GM06990 (cell line): Measurements from ENCODE around the gene SSBP3.

ENCODE experiments used
- DNase-seq: peaks from one replicate; pipeline ENCODE4 v3.0.0-alpha.2; 2011; ENCODE audit not compliant: insufficient read length; ENCODE audit errors: extremely low read depth
- H3K27me3 ChIP-seq: replicated peaks from 2 replicates; pipeline ENCODE4 v1.6.0; 2011; ENCODE audit warnings: low read length; ENCODE audit not compliant: control insufficient read depth, insufficient read depth
- H3K36me3 ChIP-seq: 2 replicates; pipeline ENCODE4 v1.5.1; 2011; ENCODE audit warnings: low read length; ENCODE audit not compliant: control insufficient read depth, insufficient read depth
- H3K4me3 ChIP-seq: replicated peaks from 2 replicates; pipeline ENCODE4 v1.5.1; 2011; ENCODE audit warnings: low read depth, mild to moderate bottlenecking, control low read depth, low read length
- TF ChIP-seq, protein P1 (sequence below): IDR thresholded peaks from 2 replicates; pipeline ENCODE4 v1.5.1; 2011; ENCODE audit warnings: low read length, control low read depth, mild to moderate bottlenecking, inconsistent platforms; ENCODE audit not compliant: insufficient read depth, poor library complexity, severe bottlenecking

The SSBP3 gene

DNA sequence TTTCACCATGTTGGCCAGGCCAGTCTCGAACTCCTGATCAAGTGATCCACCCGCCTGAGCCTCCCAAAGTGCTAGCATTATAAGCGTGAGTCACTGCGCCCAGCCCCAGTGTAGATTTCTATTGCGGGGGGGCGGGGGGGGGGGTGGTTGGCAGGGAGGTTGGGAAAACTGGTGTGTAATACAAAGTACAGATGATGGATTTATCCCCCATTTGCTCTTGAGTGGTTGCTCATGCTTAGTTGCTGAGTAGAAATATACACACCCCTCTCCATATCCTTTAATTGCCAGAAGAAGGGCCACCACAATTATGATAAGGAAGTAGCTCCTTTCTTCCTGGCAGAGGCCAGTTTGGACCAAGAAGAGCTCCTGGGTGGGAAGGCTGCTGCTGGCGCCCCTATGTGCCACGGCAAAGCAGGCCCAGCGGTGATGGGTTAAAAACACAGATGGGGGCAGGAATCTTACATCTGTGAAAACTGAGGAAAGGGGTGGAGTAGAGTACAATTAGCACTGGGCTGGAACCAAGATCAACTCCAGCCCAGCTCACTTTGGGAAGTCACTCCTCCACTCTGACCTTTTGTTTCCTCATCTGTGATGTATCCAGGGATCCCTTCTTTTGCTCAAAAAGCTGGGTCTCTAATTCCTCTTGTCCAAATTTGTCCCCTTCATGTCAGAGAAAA lies 151.0 kb downstream of the SSBP3 start:
- Histone ChIP-seq H3K4me3 (no peak overlapping the region), H3K36me3 (peaks cover 2% of the 10 kb centered on the region), H3K27me3 (no peaks in the 10 kb centered on the region)
- DNase-seq = no peak
- TF ChIP-seq, protein P1, sequence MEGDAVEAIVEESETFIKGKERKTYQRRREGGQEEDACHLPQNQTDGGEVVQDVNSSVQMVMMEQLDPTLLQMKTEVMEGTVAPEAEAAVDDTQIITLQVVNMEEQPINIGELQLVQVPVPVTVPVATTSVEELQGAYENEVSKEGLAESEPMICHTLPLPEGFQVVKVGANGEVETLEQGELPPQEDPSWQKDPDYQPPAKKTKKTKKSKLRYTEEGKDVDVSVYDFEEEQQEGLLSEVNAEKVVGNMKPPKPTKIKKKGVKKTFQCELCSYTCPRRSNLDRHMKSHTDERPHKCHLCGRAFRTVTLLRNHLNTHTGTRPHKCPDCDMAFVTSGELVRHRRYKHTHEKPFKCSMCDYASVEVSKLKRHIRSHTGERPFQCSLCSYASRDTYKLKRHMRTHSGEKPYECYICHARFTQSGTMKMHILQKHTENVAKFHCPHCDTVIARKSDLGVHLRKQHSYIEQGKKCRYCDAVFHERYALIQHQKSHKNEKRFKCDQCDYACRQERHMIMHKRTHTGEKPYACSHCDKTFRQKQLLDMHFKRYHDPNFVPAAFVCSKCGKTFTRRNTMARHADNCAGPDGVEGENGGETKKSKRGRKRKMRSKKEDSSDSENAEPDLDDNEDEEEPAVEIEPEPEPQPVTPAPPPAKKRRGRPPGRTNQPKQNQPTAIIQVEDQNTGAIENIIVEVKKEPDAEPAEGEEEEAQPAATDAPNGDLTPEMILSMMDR = no peak

DNA sequence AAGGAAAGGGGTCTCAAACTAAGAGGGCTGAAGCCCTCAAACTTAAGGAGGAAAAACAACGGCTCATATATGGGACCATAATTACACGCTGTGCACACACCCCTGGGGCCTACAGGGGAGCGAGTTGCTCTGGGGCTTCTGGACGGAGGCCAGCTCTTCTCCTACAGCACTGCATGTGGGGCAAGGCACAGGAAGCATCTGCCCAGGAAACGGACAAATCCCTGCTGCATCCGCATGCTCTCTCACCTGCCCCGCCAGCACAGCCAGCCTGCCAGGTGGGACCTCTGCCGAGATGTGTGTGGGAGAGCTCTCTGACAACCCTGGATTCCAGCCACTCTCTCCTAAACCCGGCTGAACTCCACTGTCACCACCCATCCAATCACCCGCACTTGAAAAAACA lies 152.1 kb downstream of the SSBP3 start:
- no peaks in the 10 kb centered on the region for H3K27me3 ChIP-seq
- H3K4me3 ChIP-seq = no peak overlapping the region
- peaks cover 2% of the 10 kb centered on the region for H3K36me3 ChIP-seq
- TF ChIP-seq, protein P1 = no peak
- DNase-seq = no peak

DNA sequence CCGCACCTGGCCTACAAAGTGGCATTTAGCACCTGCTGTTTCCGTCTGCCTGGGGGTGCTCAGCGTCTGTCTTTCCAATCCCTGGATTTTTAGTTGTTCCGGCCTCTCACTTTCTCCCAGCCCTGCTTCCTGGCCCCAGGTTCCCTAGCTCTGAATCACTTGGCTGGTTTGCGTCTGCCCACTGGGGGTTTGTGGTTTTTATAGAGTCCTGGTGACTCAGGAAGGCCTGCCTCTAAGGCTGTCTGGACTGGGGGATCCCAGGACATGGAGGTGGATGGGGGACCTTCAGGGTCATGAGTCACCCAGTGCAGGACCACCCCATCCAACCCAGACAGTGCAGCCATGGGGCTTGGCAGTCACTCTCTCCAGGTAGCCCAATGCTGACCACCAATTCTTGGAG lies 152.7 kb downstream of the SSBP3 start:
- Histone ChIP-seq H3K27me3 (no peaks in the 10 kb centered on the region), H3K36me3 (peaks cover 2% of the 10 kb centered on the region), H3K4me3 (no peak overlapping the region)
- DNase-seq = no peak
- TF ChIP-seq, protein P1 = no peak

GRCh38 chr1:54252371-54252936 lies 153.7 kb downstream of the SSBP3 start:
- TF ChIP-seq, protein P1 = no peak
- no peaks in the 10 kb centered on the region for H3K27me3 ChIP-seq
- no peak for DNase-seq
- no peak overlapping the region for H3K4me3 ChIP-seq
- peaks cover 2% of the 10 kb centered on the region for H3K36me3 ChIP-seq

- H3K36me3 ChIP-seq = peaks cover 9% of the 10 kb centered on the region
- no peaks in the 10 kb centered on the region for H3K27me3 ChIP-seq
Observed at GRCh38 chr1:54250670-54251069, 155.5 kb downstream of the SSBP3 start.

More at GRCh38 chr1:54250670-54251069, 155.5 kb downstream of the SSBP3 start:
- no peak for DNase-seq
- TF ChIP-seq, protein P1 = no peak
- H3K4me3 ChIP-seq = no peak overlapping the region
